Stimulated activated CD4-positive, alpha-beta T cell treated with anti-CD3 and anti-CD28 coated beads, Interleukin-2, amount 100 ng/mL, for 24 hours (primary cell): ENCODE data around the gene MED14.
A peak's percentile ranks its signal among the peaks of the same experiment; 100 is the strongest.
"Not testable (repeated sequence)": the region's sequence is repeated elsewhere in the genome, so short reads cannot be mapped to it uniquely, and the experiment has no call there.

Source experiments
- DNase-seq, 2 donors: peaks; one replicate each; pipeline ENCODE4 v3.0.0-alpha.2; 2020

The MED14 gene

DNA sequence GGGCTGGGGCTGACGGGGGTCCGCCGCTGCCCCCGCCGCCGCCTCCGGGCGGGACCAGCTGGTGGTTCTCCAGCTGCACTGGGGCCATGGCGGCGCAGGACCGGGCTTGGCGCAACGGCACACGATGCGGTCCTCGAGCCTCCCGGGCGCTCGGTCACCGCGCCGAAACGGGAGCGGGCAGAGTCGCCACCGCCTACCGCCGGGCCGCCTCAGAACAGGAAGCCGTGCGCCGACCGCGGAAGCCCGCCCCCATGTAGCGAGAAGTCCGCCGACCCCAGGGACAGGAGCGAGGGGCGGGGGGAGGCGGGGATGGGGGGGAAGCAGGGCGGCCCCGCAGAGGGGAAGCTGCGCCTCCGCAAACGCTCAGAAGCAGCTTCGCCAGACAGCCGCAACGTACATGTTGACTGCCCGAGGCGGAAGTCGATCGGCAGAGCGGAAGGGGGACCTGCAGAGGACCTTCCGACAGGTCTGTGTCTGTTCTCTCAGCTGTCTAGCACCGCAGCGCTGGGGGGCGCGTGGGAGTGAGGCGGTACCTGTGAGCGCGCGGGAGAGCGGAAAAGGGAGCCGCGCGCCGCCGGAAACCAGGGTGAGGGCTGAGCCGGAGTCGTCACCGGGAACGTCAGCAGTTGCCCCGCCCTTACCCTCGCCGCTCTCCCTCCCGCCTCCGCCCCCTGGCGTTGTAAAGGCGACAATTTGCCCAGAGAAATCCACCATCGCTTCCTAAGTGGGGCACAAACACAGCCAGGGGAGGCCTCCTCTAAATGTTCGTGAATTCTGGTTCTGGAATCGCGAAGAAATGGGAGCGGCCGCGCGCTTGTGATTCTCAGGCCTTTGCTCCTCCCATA lies at the start of gene MED14:
MED14 (minus strand) TSS at position 218 of the 845 bp plus-strand sequence; CDS start at position 88, 130 bp downstream.
- peak; percentile 88 to 89 for DNase-seq

- no peak for DNase-seq
Measured at GRCh38 chrX:40784516-40785151, 49.3 kb upstream of the MED14 start.

DNA sequence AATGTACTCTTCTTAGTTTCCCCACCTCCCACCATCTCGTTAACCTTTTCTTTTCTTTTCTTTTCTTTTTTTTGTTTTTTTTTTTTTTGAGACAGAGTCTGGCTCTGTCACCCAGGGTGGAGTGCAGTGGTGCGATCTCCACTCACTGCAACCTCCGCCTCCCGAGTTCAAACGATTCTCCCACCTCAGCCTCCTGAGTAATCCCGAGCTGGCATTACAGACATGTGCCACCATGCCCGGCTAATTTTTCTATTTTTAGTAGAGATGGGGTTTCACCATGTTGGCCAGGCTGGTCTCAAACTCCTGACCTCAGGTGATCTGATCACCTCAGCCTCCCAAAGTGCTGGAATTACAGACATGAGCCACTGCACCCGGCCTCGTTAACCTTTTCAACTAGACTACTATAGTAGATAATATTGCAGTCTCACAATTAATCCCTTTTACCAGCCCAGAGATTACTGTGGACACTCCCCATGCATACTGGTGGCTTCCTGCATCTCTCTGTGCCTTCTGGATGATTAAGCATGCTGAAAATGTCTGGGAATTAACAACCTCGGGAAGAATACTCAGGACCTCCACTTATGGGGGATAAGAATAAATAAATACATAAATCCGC lies 47.4 kb upstream of the MED14 start:
- DNase-seq, result not testable (repeated sequence)

GRCh38 chrX:40780951-40781350 lies 45.6 kb upstream of the MED14 start:
- no peak for DNase-seq

GRCh38 chrX:40780082-40780481 lies 44.7 kb upstream of the MED14 start:
- no peak for DNase-seq

DNA sequence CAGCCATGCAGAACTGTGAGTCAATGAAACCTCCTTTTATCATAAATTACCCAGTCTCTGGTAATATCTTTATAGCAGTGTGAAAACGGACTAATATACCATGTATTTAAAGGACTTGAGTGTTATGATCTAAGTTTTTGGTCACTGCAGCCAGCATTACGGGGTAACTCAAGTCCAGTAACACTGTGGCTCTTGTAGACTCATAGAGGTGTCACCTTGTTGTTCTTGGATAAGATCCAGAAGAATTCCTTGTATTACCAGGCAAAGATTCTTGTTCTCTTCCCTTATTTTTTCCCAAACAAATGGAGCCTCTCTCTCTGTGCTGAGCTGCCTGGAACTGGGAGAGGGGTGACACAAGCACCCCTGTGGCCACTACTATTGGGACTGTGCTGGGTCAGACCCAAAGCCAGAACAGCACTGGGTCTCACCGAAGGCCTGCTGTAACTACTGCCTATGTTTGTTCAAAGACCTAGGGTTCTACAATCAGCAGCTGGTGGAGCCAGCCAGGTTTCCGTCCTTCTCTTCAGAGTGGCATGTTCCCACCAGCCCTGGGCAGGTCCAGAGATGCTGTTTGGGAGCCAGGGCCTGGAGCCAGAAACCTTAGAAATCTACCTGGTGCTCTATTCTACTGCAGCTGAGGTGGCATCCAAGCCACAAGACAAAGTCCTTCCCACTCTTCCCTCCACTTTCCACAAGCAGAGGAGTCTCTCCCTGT lies 43.7 kb upstream of the MED14 start:
- DNase-seq, result no peak

GRCh38 chrX:40773809-40774208 lies 38.5 kb upstream of the MED14 start:
- no peak for DNase-seq

DNA sequence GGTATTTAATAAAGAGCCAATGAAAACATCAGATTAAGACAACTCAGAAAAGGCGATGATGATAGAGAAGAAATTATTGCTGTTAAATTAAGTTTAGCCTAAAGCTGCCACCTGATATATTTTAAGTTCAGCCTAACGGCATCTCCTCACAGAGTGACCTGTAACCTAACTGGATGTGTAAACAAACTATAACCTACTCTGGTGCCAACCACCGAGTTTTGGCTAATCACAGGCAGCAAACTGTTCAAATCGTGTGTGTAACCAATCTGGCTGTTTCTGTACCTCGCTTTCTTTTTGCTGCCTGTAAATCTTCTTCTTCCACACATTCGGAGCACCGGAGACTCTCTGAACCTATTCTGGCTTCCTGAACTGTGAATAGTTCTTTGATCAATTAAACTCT lies 37.8 kb upstream of the MED14 start:
- no peak for DNase-seq

- DNase-seq, result no peak
Measured at GRCh38 chrX:40772290-40772689, 36.9 kb upstream of the MED14 start.

GRCh38 chrX:40761762-40762161 lies 26.4 kb upstream of the MED14 start:
- DNase-seq, result no peak

- DNase-seq, result no peak
Measured at GRCh38 chrX:40759374-40759773, 24.0 kb upstream of the MED14 start.

- no peak for DNase-seq
Measured at GRCh38 chrX:40757058-40757457, 21.7 kb upstream of the MED14 start.

DNA sequence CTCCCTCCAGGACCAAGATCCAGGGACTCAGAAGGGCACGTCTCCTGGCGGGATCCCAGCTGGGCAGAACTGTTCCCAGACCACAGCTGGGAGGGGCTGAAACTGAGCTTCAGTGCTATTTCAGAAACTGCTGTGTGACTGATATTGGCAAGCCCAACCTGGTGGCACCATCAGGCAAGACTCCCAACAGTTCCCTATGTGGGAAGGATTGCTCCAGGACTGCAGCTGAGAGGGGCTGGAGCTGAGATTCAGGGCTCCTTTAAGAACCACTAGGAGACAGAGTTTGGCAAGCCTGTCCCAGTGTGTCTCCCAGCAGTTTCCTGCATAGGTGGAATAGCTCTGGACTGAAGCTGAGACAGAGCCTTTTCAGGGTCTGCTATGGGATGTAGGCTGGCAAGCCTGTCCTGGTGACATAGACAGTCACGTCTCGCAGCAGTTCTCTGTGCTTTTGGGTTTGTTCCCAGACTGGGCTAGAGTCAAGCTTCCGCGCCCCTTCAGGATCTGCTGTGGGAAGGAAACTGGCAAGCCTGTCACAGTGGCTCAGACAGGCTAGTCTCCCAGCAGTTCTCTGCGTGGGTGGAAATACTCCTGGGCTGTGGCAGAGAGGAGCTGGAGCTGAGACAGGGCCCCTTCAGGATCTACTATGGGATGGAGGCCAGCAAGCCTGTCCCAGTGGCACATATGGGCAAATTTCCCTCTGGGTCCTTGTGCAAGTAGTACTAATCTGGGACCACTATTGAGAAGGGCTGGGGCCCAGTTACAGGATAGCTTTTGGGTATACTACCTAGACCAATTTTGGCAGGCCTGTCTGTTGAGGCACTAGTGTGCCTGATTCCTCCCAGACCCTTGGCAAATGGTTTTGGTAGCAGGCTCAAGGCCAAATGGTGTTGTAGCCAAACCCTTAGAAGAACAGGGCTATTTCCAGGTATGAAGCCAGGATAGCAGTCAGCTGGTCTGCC lies 20.2 kb upstream of the MED14 start:
- no peak for DNase-seq

GRCh38 chrX:40749681-40750494 lies 14.5 kb upstream of the MED14 start:
- DNase-seq, result no peak

DNA sequence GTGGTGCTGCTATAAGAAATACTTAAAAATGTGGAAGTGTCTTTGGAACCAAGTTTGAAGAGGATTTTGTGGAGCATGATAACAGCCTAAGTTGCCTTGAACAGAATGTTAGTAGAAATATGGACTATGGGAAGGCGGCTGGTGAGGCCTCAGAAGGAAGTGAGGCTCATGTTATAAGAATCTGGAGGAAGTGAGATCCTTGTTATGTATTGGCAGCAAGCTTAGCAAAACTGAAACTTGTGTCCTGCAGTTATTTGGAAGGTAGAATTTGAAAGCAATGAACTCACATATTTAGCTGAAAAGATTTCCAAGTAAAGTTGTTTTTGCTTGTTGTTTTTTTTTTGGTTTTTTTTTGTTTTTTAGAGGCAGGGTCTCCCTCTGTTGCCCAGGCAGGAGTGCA lies 13.6 kb upstream of the MED14 start:
- no peak for DNase-seq

DNA sequence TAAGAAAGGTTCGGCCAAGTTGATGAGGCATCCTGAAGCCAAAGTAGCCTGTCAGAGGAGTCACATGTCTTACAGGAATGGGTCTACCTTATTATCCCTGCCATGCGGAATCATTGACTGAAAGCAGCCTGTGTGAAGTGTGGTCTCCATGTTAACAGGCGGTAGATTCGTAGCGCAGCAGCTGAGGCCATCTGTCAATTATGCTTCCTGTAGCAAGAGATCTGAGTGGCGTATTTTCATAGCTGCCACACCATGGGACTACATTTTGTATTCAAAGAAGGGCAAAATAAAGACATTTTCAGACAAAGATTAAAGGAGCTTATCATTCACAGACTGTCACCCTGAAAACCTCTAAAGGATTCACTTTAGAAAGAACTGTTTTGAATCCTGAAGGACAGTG lies 11.2 kb upstream of the MED14 start:
- no peak for DNase-seq

GRCh38 chrX:40736170-40736505 lies 796 bp upstream of the MED14 start:
- DNase-seq, result no peak

GRCh38 chrX:40734971-40735324 lies 394 bp downstream of the MED14 start:
- DNase-seq, result peak; percentile 25

GRCh38 chrX:40733706-40734105 lies 1.6 kb downstream of the MED14 start:
- no peak for DNase-seq

- not testable (repeated sequence) for DNase-seq
Measured at GRCh38 chrX:40732499-40732898, 2.8 kb downstream of the MED14 start.
